GM23338 (cell line): ENCODE measurements around the gene SLC4A4. TPM values are rescaled to one million over a fixed set of nuclear protein-coding genes. Genes with fewer than 3 reads are reported as not detected.

ENCODE experiments used
- ATAC-seq: fragments of 200-7000 bp; cut with Tn5 transposase; 3 replicates; pipeline ENCODE4 v1.9.1; 2020
- DNase-seq: peaks from one replicate; pipeline ENCODE4 v3.0.0-alpha.2; 2015; ENCODE audit warnings: low spot score
- H2AFZ ChIP-seq: fragments of 200-600 bp; sonication (generic); 2 replicates; pipeline ENCODE4 v1.8.0; 2016; ENCODE audit warnings: antibody characterized with exemption, mild to moderate bottlenecking, moderate library complexity
- H3F3A ChIP-seq: fragments of 200-600 bp; sonication (generic); replicated peaks from 2 replicates; pipeline ENCODE4 v1.8.0; 2017; ENCODE audit warnings: antibody characterized with exemption, mixed run types, low read depth
- H3K27ac ChIP-seq: fragments of 200-600 bp; sonication (generic); 2 replicates; pipeline ENCODE4 v1.6.1; 2016; ENCODE audit warnings: low read depth
- H3K27me3 ChIP-seq: fragments of 200-600 bp; sonication (generic); 2 replicates; pipeline ENCODE4 v1.8.0; 2016; ENCODE audit warnings: mild to moderate bottlenecking, mixed run types, moderate library complexity; ENCODE audit not compliant: insufficient read depth
- H3K36me3 ChIP-seq: fragments of 200-600 bp; sonication (generic); 2 replicates; pipeline ENCODE4 v1.8.0; 2016; ENCODE audit warnings: mild to moderate bottlenecking; ENCODE audit not compliant: insufficient read depth
- H3K4me1 ChIP-seq: fragments of 200-600 bp; sonication (generic); 2 replicates; pipeline ENCODE4 v1.8.0; 2016; ENCODE audit warnings: mild to moderate bottlenecking, moderate library complexity; ENCODE audit not compliant: insufficient read depth
- H3K4me2 ChIP-seq: fragments of 200-600 bp; sonication (generic); 2 replicates; pipeline ENCODE4 v1.7.1; 2017; ENCODE audit warnings: mixed run types
- H3K4me3 ChIP-seq: fragments of 200-600 bp; sonication (generic); 2 replicates; pipeline ENCODE4 v1.6.1; 2016; ENCODE audit warnings: mixed run types
- H3K79me2 ChIP-seq: fragments of 200-600 bp; sonication (generic); replicated peaks from 2 replicates; pipeline ENCODE4 v1.8.0; 2017; ENCODE audit warnings: mild to moderate bottlenecking; ENCODE audit not compliant: insufficient read depth
- H3K9me2 ChIP-seq: fragments of 200-600 bp; sonication (generic); 2 replicates; pipeline ENCODE4 v1.8.0; 2017; ENCODE audit not compliant: insufficient read depth
- H4K20me1 ChIP-seq: fragments of 200-600 bp; sonication (generic); replicated peaks from 2 replicates; pipeline ENCODE4 v1.8.0; 2017; ENCODE audit warnings: mild to moderate bottlenecking; ENCODE audit not compliant: insufficient read depth
- H3K27ac Mint-ChIP-seq: 2 replicates; pipeline ENCODE4 v1.8.0; 2020; ENCODE audit warnings: inconsistent platforms, mild to moderate bottlenecking, moderate library complexity, mixed read lengths
- H3K27me3 Mint-ChIP-seq: 3 replicates; pipeline ENCODE4 v1.8.0; 2022; ENCODE audit warnings: low read depth, mild to moderate bottlenecking, moderate library complexity, mixed read lengths, inconsistent platforms; ENCODE audit not compliant: insufficient read depth, poor library complexity
- H3K36me3 Mint-ChIP-seq: 3 replicates; pipeline ENCODE4 v1.8.0; 2021; ENCODE audit warnings: low read depth, mild to moderate bottlenecking, inconsistent platforms, moderate library complexity, mixed read lengths
- H3K4me1 Mint-ChIP-seq: 3 replicates; pipeline ENCODE4 v1.8.0; 2020; ENCODE audit warnings: mild to moderate bottlenecking, inconsistent platforms, mixed read lengths
- H3K4me3 Mint-ChIP-seq: 3 replicates; pipeline ENCODE4 v1.8.0; 2021; ENCODE audit warnings: moderate library complexity, mild to moderate bottlenecking, inconsistent platforms, mixed read lengths
- H3K9me3 Mint-ChIP-seq: 3 replicates; pipeline ENCODE4 v1.8.0; 2020; ENCODE audit warnings: moderate library complexity, mild to moderate bottlenecking, inconsistent platforms, mixed read lengths
- CREB1 ChIP-seq: fragments of 250-450 bp; sonication (Bioruptor Pico); IDR thresholded peaks from 2 replicates; pipeline ENCODE4 v1.5.0; 2020; ENCODE audit warnings: low read depth, mild to moderate bottlenecking, moderate library complexity
- EZH2 ChIP-seq: fragments of 200-600 bp; sonication (generic); IDR thresholded peaks from one replicate; pipeline ENCODE4 v1.8.0; 2017; ENCODE audit warnings: antibody characterized with exemption, mild to moderate bottlenecking, low read depth; ENCODE audit not compliant: unreplicated experiment
- EZH2phosphoT487 ChIP-seq: fragments of 200-600 bp; sonication (generic); IDR thresholded peaks from one replicate; pipeline ENCODE4 v1.8.1; 2018; ENCODE audit warnings: antibody characterized with exemption; ENCODE audit not compliant: unreplicated experiment
- JUNB ChIP-seq: IDR thresholded peaks from one replicate; pipeline ENCODE4 v1.6.1; 2016; ENCODE audit warnings: antibody characterized with exemption; ENCODE audit not compliant: unreplicated experiment
- NANOG ChIP-seq: IDR thresholded peaks from 2 replicates; pipeline ENCODE4 v1.6.1; 2016; ENCODE audit warnings: antibody characterized with exemption, borderline replicate concordance
- POLR2AphosphoS5 ChIP-seq: IDR thresholded peaks from 2 replicates; pipeline ENCODE4 v1.6.1; 2016; ENCODE audit warnings: antibody characterized with exemption, low read depth
- STAT1 ChIP-seq: IDR thresholded peaks from one replicate; pipeline ENCODE4 v1.6.1; 2016; ENCODE audit warnings: antibody characterized with exemption; ENCODE audit not compliant: unreplicated experiment
- ZNF114 ChIP-seq: fragments of 250-450 bp; sonication (Bioruptor Pico); IDR thresholded peaks from 2 replicates; pipeline ENCODE4 v1.5.0; 2020; ENCODE audit warnings: mild to moderate bottlenecking, moderate library complexity
- ZNF331 ChIP-seq: fragments of 250-450 bp; sonication (Bioruptor Pico); IDR thresholded peaks from 2 replicates; pipeline ENCODE4 v1.5.0; 2020; ENCODE audit warnings: low read depth, mild to moderate bottlenecking, moderate library complexity
- polyA plus RNA-seq: library from polyadenylated mRNA; unstranded; fragments of >200 nt; fragmentation: Nextera tagmentation; extraction: Ambion mirVana; gene quantifications from 2 replicates; pipeline ENCODE4 v1.2.1, GENCODE V29; 2016
- total RNA-seq: library from RNA; depleted of rRNA; stranded (reverse); fragments of >200 nt; shearing (Covaris generic); gene quantifications from 2 replicates; pipeline ENCODE4 v1.2.3, GENCODE V29; 2014
- TF ChIP-seq, protein P1 (sequence below): fragments of 250-450 bp; sonication (Bioruptor Pico); IDR thresholded peaks from 2 replicates; pipeline ENCODE4 v1.5.0; 2020; ENCODE audit warnings: mild to moderate bottlenecking, moderate library complexity
- TF ChIP-seq, protein P2 (sequence below): IDR thresholded peaks from 2 replicates; pipeline ENCODE4 v1.6.1; 2016; ENCODE audit warnings: antibody characterized with exemption
- TF ChIP-seq, protein P3 (sequence below): IDR thresholded peaks from one replicate; pipeline ENCODE4 v1.6.1; 2018; ENCODE audit warnings: antibody characterized with exemption; ENCODE audit not compliant: unreplicated experiment
- TF ChIP-seq, protein P4 (sequence below), 2 experiments: fragments of 200-600 bp in 1 of 2; sonication (generic) in 1 of 2; conservative IDR thresholded peaks; 2 replicates each; pipeline versions ENCODE4 v1.5.1 to v1.6.1; 2016 to 2017; ENCODE audit warnings: antibody characterized with exemption in 2 of 2, low read depth in 2 of 2, mild to moderate bottlenecking in 2 of 2, moderate library complexity in 1 of 2

The SLC4A4 gene
- total and polyA plus RNA-seq, 2 experiments from 2014 or later, result 1.0 to 1.5 TPM

DNA sequence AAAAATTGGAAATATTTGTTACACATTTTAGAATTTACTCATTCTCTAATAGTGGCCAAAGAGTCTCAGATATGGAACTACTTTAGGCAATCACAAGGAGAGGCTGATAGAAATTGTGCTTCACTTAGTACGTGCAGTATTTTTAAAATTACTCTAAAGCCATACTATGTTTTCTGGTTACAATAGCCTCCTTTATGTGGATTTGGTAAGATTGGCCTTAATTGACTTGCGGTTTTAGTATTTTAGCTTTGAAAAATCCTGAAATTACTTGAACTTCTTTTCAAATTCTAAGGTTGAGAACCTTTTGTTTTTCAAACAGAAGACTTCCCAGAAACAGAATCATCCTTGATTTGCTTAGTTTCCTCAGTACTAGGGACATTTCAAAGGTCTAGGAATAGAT lies 215.2 kb downstream of the SLC4A4 start:
- Mint-ChIP-seq H3K9me3 (no peaks in the 10 kb centered on the region), H3K4me3 (no peak overlapping the region), H3K36me3 (no peaks in the 10 kb centered on the region), H3K27ac (no peak overlapping the region), H3K4me1 (peaks cover 14% of the 10 kb centered on the region; the same call in 2 of the 3 replicates), H3K27me3 (no peaks in the 10 kb centered on the region)
- Histone ChIP-seq H3K9me2 (no peaks in the 10 kb centered on the region), H3K4me2 (no peak overlapping the region), H3K4me3 (no peak overlapping the region), H3K36me3 (no peaks in the 10 kb centered on the region), H4K20me1 (no peaks in the 10 kb centered on the region), H2AFZ (no peak overlapping the region), H3K79me2 (no peaks in the 10 kb centered on the region), H3K27ac (no peak overlapping the region), H3K27me3 (no peaks in the 10 kb centered on the region), H3K4me1 (peaks cover 7% of the 10 kb centered on the region; the same call in 1 of the 2 replicates), H3F3A (no peaks in the 10 kb centered on the region)
- TF ChIP-seq, protein P1, sequence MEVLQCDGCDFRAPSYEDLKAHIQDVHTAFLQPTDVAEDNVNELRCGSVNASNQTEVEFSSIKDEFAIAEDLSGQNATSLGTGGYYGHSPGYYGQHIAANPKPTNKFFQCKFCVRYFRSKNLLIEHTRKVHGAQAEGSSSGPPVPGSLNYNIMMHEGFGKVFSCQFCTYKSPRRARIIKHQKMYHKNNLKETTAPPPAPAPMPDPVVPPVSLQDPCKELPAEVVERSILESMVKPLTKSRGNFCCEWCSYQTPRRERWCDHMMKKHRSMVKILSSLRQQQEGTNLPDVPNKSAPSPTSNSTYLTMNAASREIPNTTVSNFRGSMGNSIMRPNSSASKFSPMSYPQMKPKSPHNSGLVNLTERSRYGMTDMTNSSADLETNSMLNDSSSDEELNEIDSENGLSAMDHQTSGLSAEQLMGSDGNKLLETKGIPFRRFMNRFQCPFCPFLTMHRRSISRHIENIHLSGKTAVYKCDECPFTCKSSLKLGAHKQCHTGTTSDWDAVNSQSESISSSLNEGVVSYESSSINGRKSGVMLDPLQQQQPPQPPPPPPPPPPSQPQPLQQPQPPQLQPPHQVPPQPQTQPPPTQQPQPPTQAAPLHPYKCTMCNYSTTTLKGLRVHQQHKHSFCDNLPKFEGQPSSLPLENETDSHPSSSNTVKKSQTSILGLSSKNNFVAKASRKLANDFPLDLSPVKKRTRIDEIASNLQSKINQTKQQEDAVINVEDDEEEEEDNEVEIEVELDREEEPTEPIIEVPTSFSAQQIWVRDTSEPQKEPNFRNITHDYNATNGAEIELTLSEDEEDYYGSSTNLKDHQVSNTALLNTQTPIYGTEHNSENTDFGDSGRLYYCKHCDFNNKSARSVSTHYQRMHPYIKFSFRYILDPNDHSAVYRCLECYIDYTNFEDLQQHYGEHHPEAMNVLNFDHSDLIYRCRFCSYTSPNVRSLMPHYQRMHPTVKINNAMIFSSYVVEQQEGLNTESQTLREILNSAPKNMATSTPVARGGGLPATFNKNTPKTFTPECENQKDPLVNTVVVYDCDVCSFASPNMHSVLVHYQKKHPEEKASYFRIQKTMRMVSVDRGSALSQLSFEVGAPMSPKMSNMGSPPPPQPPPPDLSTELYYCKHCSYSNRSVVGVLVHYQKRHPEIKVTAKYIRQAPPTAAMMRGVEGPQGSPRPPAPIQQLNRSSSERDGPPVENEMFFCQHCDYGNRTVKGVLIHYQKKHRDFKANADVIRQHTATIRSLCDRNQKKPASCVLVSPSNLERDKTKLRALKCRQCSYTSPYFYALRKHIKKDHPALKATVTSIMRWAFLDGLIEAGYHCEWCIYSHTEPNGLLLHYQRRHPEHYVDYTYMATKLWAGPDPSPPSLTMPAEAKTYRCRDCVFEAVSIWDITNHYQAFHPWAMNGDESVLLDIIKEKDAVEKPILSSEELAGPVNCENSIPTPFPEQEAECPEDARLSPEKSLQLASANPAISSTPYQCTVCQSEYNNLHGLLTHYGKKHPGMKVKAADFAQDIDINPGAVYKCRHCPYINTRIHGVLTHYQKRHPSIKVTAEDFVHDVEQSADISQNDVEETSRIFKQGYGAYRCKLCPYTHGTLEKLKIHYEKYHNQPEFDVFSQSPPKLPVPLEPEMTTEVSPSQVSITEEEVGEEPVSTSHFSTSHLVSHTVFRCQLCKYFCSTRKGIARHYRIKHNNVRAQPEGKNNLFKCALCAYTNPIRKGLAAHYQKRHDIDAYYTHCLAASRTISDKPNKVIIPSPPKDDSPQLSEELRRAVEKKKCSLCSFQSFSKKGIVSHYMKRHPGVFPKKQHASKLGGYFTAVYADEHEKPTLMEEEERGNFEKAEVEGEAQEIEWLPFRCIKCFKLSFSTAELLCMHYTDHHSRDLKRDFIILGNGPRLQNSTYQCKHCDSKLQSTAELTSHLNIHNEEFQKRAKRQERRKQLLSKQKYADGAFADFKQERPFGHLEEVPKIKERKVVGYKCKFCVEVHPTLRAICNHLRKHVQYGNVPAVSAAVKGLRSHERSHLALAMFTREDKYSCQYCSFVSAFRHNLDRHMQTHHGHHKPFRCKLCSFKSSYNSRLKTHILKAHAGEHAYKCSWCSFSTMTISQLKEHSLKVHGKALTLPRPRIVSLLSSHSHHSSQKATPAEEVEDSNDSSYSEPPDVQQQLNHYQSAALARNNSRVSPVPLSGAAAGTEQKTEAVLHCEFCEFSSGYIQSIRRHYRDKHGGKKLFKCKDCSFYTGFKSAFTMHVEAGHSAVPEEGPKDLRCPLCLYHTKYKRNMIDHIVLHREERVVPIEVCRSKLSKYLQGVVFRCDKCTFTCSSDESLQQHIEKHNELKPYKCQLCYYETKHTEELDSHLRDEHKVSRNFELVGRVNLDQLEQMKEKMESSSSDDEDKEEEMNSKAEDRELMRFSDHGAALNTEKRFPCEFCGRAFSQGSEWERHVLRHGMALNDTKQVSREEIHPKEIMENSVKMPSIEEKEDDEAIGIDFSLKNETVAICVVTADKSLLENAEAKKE (CRISPR knock-in tag), result no peak
- TF ChIP-seq ZNF114 (CRISPR knock-in tag) (no peak), CREB1 (CRISPR knock-in tag) (no peak), STAT1 (no peak), EZH2 (no peak), POLR2AphosphoS5 (no peak), NANOG (no peak), ZNF331 (CRISPR knock-in tag) (no peak), JUNB (no peak), EZH2phosphoT487 (no peak)
- TF ChIP-seq, protein P2, sequence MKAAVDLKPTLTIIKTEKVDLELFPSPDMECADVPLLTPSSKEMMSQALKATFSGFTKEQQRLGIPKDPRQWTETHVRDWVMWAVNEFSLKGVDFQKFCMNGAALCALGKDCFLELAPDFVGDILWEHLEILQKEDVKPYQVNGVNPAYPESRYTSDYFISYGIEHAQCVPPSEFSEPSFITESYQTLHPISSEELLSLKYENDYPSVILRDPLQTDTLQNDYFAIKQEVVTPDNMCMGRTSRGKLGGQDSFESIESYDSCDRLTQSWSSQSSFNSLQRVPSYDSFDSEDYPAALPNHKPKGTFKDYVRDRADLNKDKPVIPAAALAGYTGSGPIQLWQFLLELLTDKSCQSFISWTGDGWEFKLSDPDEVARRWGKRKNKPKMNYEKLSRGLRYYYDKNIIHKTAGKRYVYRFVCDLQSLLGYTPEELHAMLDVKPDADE, result no peak
- TF ChIP-seq, protein P3, sequence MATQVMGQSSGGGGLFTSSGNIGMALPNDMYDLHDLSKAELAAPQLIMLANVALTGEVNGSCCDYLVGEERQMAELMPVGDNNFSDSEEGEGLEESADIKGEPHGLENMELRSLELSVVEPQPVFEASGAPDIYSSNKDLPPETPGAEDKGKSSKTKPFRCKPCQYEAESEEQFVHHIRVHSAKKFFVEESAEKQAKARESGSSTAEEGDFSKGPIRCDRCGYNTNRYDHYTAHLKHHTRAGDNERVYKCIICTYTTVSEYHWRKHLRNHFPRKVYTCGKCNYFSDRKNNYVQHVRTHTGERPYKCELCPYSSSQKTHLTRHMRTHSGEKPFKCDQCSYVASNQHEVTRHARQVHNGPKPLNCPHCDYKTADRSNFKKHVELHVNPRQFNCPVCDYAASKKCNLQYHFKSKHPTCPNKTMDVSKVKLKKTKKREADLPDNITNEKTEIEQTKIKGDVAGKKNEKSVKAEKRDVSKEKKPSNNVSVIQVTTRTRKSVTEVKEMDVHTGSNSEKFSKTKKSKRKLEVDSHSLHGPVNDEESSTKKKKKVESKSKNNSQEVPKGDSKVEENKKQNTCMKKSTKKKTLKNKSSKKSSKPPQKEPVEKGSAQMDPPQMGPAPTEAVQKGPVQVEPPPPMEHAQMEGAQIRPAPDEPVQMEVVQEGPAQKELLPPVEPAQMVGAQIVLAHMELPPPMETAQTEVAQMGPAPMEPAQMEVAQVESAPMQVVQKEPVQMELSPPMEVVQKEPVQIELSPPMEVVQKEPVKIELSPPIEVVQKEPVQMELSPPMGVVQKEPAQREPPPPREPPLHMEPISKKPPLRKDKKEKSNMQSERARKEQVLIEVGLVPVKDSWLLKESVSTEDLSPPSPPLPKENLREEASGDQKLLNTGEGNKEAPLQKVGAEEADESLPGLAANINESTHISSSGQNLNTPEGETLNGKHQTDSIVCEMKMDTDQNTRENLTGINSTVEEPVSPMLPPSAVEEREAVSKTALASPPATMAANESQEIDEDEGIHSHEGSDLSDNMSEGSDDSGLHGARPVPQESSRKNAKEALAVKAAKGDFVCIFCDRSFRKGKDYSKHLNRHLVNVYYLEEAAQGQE, result no peak
- TF ChIP-seq, protein P4, sequence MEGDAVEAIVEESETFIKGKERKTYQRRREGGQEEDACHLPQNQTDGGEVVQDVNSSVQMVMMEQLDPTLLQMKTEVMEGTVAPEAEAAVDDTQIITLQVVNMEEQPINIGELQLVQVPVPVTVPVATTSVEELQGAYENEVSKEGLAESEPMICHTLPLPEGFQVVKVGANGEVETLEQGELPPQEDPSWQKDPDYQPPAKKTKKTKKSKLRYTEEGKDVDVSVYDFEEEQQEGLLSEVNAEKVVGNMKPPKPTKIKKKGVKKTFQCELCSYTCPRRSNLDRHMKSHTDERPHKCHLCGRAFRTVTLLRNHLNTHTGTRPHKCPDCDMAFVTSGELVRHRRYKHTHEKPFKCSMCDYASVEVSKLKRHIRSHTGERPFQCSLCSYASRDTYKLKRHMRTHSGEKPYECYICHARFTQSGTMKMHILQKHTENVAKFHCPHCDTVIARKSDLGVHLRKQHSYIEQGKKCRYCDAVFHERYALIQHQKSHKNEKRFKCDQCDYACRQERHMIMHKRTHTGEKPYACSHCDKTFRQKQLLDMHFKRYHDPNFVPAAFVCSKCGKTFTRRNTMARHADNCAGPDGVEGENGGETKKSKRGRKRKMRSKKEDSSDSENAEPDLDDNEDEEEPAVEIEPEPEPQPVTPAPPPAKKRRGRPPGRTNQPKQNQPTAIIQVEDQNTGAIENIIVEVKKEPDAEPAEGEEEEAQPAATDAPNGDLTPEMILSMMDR (conservative IDR thresholded peaks at IDR 0.05; ENCODE audit: low read depth in 2 of 2), result no peak
- no peak for DNase-seq
- no peak for ATAC-seq
